Stimulated activated CD4-positive, alpha-beta T cell treated with anti-CD3 and anti-CD28 coated beads, Interleukin-4, amount 100 ng/mL, for 4 hours (primary cell): ENCODE measurements around the gene XRCC4.

Experiments
- DNase-seq, 2 experiments: peaks; one replicate each; pipeline ENCODE4 v3.0.0-alpha.2; 2020

Gene XRCC4

DNA sequence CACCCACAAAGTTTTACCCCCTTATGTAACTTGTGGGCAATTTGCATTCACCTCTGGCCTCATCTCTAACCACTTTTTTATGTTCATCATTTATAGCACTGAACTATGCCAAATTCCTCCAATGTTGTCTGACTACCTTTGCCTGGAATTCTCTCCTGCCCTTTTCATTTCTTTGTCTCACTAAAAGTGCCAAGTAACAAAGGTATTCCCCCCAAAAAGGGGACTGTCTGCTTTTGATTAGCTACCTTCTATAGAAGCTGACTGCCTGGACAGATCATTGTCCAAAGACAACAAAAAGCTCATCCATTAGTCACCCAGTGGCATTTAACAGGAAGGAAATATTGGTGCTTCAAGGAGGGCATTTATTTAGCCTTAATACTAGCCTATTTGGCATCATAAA, 204.3 kb downstream of the XRCC4 start:
- DNase-seq = no peak

DNA sequence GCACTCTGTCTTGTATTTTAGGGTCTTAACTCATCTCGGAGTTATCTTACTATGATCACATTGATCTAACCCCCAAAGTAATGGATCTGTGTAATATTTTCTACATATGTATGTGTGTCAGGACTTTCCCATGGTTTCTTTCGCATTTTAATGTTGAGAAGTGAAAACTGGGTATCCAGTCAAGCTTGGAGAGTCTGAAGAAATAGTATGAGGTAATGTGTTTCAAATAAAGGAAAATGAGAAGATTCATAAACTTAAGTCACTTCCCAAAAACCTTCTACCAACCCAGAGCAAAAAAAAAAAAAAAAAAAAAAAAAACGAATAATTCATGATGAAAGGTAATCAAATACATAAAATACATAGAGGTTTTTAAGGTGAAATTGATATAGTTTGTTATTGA, 206.4 kb downstream of the XRCC4 start:
- DNase-seq = no peak

DNA sequence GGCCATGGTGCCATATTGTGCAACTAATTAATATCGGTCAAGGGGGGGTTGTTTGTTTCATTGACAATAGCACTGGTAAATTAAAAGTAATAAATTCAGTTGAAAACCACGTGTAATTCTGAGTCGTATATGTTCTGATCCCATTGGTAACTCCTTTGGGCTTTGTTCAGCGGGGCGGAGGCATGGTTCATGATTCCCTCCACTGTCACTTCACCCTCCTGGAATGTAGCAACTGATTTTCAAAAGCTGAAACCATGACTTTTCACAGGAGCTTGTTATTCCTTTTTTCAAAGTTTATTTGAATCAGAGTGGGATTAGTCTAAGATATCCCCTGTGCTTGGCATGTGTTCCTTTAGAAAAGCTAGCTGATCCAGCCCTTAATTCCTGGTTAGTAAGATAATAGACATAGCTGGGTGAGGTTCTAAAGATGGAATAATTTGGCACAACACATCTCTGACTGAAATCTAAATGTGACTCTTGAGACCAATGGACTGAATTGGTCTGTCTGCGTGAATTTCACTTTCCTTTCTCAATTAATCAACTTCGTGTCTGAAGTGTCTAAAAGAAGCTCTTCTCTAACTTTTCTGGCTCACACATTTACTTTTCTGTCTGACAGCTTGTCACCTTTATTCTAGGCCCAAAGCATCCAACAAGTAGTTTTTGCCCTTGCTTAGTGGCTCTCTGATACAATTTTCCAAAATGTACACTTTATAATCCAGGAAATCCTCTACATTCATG, 208.5 kb downstream of the XRCC4 start:
- no peak for DNase-seq

DNA sequence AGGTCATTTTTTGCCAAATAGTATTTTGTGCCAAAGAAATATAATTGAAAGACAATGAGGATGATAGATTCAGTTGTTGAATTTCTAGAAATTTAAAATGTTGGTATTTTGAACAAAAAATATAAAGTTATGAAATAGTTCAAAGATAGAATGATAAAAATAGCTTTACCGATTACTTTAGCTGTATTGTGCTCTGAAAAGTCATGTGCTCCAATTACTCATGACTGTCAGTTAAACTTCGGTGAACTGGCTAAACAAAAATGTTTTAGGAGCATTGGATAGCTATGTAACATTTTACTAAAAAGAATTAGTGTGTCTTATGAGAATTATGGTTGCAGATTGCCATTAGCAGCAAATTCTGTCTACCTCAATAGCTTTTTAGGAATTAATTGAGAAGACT, 216.9 kb downstream of the XRCC4 start:
- no peak for DNase-seq

DNA sequence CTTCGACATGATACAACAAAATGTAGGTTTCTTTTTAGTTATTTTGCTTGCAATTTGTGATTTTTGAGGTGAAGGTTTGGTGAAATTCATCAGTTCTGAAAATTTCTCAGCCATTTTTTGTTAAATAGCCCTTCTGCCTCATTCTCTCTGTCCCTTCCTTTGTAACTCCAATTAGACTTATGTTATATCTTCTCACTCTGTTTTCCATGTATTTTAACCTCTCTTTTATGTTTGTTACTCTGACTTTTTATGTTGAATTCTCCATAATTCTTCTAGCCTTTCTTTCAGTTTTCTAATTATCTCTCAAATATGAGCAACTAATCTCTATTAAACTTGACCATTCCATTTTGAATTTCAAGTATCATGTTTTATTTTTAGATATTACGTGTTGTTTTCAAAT, 222.0 kb downstream of the XRCC4 start:
- DNase-seq = no peak

- no peak for DNase-seq
Measured at GRCh38 chr5:83306572-83307241, 229.4 kb downstream of the XRCC4 start.

- DNase-seq = no peak
Measured at GRCh38 chr5:83312663-83313062, 235.3 kb downstream of the XRCC4 start.

DNA sequence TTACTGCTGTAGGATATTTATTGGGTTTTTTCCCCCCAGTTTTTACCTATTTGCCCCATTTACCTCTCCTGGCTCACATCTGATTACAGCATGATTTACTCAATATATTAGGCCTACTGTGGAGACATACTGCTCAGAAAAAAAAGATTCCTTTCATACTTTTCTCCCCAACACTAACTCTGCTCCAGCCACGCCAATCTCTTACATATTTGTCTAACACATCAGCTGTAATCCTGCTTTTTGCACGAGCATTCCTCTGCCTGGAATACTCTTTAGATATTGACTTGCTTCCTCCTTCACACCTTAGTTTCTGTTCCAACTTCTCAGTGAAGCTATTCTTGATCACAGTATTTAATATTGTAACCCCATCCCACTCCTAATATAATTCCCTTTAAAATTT, 236.1 kb downstream of the XRCC4 start:
- no peak for DNase-seq

DNA sequence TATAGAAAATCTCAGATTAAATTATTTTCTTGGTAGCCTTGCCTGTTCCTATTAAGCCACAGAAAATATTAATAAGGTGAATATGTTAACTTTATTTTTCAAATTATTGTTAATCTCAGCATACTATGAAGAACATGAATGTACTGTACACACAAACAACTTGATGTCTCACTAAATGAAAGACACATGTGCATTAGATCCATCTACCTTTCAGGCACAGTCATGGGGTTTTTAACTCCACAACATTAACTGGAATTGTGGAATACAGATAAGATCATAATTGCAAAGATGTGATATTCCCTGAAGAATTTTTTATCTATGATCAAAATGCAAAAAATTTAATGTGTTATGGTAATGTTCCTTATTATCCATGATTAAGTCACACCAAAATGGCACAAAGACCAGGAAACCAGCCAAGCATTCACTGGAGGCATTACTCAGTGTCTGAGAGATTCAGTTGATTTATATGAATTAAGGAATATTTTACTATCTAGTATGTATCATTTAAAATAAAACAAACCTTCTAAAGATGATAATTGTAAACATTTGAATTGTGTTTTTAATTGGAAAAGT, 244.2 kb downstream of the XRCC4 start:
- DNase-seq = no peak

GRCh38 chr5:83322273-83322924, 245.1 kb downstream of the XRCC4 start:
- DNase-seq = no peak

DNA sequence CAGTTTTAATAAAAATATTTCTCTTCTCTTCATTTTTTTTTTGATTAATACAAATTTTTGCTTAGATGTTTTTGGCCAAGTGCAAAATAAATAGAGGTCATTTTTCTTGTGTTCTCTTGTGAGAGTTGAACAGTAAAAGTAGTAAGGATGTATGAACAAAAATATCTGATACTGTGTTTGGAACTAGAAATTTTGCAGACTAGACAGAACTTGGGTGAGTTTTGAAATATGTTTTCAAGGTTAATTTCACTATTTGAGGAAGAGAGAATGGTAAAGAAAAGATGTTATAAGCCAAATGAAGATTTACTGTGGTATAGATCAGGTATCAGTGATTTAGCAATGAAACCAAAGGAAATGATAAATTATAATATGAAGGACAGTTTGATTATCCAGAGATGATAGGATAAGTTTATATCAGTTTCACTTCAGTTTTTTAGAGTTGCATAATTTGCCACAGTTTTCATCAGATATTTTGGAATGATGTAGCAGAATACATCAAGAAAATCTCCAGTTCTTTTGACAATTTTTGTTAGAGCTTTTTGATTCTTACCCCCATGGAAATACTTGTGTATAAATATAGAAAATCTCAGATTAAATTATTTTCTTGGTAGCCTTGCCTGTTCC, 246.3 kb downstream of the XRCC4 start:
- no peak for DNase-seq

DNA sequence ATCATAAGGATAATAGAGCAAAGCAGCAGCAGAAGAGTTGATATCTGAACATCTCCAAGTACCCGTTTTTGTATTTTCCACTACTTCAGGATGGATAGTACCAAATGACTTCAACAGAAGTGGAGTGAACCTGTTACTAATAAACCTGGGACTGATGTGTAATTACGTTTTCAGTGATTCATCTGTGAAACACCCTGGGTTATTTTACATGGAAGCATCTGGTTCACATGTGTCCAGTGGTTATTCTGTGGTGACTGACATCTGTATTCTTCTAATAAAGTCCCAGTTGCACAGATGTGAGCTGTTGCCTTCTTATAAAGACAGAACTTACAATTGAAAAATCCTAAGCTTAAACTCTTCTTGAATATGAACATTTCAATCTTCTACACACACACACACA, 254.5 kb downstream of the XRCC4 start:
- DNase-seq = no peak

DNA sequence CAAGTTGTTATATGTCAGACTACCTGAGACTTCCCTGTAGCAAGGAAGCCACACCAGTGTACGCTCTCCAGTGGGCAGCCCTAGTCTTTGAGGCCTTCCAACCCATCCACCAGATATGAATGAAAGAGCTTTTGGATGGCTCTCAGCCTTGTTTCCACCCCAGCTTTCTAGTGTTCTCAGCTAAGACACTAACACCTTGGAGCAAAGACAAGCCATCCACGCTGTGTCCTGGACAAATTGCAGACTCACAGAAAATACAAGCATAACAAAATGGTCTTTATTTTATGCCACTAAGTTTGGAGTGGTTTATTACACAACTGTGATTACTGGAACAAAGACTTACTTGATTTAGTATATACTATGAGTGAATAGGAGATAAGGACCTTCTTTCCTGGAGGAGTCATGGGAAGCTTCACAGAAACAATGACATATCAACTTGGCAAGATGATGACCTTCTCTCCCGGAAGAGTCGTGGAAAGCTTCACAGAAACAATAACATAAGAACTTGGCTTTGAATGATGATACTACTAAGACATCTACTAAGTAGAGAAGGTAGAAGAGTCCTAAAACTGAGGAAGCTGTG, 260.2 kb downstream of the XRCC4 start:
- DNase-seq = no peak

GRCh38 chr5:83340511-83340918, 263.2 kb downstream of the XRCC4 start:
- no peak for DNase-seq

GRCh38 chr5:83341815-83342334, 264.5 kb downstream of the XRCC4 start:
- no peak for DNase-seq

DNA sequence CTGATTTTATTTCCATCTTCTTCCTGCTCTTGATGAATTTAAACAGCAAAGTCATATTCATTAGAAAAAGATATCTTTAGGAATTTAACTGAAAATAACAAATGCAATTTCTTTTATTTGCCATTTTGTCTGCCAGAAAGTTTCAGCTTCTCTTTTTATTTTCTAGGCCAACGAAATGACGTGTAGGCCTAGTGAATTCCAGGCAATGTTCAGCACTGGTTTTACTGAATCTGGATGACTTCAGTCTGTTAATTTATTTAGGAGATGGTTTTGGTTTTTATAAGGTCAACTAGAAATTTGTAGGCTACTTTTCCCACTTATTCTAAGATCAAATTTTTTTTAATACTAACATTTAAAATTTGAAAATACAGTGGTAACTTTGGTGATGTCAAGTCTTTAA, 265.1 kb downstream of the XRCC4 start:
- DNase-seq = no peak

DNA sequence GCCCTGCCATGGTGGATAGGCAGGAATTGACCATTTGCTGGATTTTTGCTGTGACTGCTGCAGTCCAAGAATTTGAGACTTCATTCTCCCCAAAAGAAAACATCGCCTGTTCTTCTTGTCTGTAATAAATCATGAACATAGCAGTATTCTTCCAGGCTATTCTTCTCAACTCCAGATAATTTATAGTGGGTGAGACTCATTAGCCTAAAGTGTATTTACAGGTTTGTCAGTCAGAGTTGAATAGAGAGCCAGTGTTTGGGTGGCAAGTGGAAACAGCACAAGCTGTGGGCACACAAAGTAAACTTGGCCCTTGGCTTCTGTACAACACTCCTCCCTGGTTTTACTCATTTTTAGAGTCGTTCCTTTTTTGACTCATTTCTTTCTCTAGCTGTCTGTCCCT, 266.0 kb downstream of the XRCC4 start:
- DNase-seq = no peak

DNA sequence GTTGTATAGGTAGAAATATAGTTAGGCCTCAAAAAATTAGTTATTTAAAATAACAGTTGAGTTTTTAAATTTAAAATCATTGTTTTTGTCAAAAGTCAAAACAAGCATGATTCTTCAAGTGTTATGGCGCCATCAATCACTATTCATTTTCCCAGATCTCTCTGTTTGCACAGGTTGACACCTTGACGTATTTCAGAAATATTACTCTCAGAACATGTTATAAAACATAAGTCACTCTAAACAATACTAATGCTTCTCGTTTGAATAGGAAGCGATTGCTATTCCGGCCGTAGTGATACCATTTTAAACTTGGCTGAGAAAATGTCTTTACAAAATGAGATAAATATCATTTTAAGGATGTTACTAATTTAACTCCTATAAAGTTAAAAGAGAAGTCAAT, 268.1 kb downstream of the XRCC4 start:
- DNase-seq = no peak

- DNase-seq = no peak
Measured at GRCh38 chr5:83348281-83348780, 271.0 kb downstream of the XRCC4 start.

- DNase-seq = no peak
Measured at GRCh38 chr5:83353231-83353630, 275.9 kb downstream of the XRCC4 start.

DNA sequence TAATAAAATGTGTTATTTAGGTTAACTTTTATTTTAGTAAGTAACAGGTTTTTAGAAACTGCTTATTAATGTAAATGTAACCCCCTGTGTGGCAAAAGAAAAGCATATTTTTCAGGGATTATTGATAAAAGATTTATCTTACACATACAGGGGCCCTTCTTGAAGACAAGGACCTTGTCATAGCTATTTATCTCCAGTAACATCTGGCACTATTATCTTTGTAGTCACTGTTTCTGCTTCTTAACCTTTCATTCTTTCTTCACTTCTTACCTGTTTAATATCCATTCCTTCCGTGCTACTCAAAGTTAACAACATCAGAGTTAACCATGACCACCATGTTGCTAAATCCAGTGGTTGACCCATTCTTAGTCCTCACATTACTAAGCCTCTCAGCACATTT, 276.4 kb downstream of the XRCC4 start:
- no peak for DNase-seq

- no peak for DNase-seq
Measured at GRCh38 chr5:83354958-83355357, 277.6 kb downstream of the XRCC4 start.
